Coronary artery (tissue), 2 donors: ENCODE measurements around the gene SLC35E1.
A peak's percentile ranks its signal among the peaks of the same experiment; 100 is the strongest.
"Not testable (repeated sequence)": the region's sequence is repeated elsewhere in the genome, so short reads cannot be mapped to it uniquely, and the experiment has no call there.

ENCODE experiments used
- DNase-seq: peaks from one replicate; pipeline ENCODE4 v3.0.0-alpha.2; 2017; ENCODE audit warnings: low spot score
- H3K27ac ChIP-seq, 2 donors: fragments of 200-600 bp; sonication (generic); one replicate each; pipeline ENCODE4 v1.5.1; 2016 to 2019
- H3K4me3 ChIP-seq: fragments of 200-600 bp; sonication (generic); 2 replicates; pipeline ENCODE4 v1.5.1; 2016; ENCODE audit warnings: mild to moderate bottlenecking, moderate library complexity
- TF ChIP-seq, protein P1 (sequence below): fragments of 200-600 bp; sonication (generic); IDR thresholded peaks from one replicate; pipeline ENCODE4 v1.5.1; 2019; ENCODE audit warnings: antibody characterized with exemption

SLC35E1 gene

GRCh38 chr19:16514383-16515019 is 57.7 kb downstream of the SLC35E1 start:
- TF ChIP-seq, protein P1, sequence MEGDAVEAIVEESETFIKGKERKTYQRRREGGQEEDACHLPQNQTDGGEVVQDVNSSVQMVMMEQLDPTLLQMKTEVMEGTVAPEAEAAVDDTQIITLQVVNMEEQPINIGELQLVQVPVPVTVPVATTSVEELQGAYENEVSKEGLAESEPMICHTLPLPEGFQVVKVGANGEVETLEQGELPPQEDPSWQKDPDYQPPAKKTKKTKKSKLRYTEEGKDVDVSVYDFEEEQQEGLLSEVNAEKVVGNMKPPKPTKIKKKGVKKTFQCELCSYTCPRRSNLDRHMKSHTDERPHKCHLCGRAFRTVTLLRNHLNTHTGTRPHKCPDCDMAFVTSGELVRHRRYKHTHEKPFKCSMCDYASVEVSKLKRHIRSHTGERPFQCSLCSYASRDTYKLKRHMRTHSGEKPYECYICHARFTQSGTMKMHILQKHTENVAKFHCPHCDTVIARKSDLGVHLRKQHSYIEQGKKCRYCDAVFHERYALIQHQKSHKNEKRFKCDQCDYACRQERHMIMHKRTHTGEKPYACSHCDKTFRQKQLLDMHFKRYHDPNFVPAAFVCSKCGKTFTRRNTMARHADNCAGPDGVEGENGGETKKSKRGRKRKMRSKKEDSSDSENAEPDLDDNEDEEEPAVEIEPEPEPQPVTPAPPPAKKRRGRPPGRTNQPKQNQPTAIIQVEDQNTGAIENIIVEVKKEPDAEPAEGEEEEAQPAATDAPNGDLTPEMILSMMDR, result no peak
- DNase-seq, result no peak

DNA sequence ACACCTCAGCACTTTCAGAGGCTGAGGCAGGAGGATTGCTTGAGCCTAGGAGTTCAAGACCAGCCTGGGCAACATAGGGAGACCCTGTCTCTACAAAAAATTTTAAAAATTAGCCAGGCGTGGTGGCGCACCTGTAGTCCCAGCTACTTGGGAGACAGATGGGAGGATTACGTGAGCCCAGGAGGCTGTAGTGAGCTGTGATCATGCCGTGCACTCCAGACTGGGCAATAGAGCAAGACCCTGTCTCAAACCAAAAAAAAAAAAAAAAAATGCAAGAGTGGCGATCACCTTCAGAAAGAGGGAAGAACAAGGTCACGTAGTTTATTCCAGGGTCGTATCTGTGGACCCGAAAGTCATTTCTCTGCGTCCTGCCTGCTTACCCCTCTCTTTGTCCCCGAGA is 59.6 kb downstream of the SLC35E1 start:
- H3K4me3 ChIP-seq, H3K27ac ChIP-seq, DNase-seq: not testable (repeated sequence)

More at GRCh38 chr19:16514383-16515019, 57.7 kb downstream of the SLC35E1 start:
- no peak overlapping the region for H3K27ac ChIP-seq
- no peak overlapping the region for H3K4me3 ChIP-seq

DNA sequence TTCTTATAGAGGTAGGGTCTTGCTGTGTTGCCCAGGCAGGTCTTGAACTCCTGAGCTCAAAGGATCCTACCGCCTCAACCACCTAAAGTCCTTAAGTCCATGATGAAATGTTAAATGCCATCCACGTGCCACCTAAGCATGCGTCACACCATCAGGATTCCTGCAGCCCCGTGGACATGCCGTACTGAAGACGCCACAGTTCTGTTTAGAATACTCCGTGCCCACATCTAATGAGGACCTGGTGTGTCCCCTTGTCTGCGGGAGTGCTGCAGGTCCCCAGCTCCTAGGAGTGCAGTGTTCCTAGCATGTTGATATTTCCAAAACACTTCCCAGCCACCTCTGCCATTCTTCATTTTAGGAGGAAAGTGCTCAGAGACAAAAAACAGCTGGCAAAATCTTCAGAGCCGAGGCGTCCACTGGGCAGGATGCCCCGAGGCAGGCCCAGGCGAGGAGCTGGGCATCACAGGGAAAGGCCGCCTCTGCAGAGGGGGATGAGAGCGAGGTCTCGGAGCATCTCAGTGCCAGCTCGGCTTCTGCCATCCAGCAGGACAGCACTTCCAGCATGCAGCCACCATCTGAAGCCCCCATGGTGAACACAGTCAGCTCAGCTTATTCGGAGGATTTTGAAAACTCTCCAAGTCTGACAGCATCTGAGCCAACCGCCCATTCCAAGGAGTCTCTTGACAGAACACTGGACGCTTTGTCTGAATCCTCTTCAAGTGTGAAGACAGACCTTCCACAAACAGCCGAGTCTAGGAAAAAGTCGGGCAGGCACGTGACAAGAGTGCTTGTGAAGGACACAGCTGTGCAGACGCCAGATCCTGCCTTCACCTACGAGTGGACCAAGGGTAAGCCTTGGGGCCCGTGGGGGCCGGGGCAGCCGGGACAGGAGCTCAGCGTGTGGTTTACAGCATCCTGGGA is 62.8 kb downstream of the SLC35E1 start:
- Histone ChIP-seq H3K27ac (peak overlapping the region in 1 of 2 donors; percentile 45), H3K4me3 (no peak overlapping the region)

GRCh38 chr19:16508546-16508945 is 63.7 kb downstream of the SLC35E1 start:
- DNase-seq, result no peak
- TF ChIP-seq, protein P1, result no peak
- no peak overlapping the region for H3K4me3 ChIP-seq
- no peak overlapping the region for H3K27ac ChIP-seq

More for the DNA sequence above, 62.8 kb downstream of the SLC35E1 start:
- TF ChIP-seq, protein P1, result no peak
- DNase-seq, result no peak

GRCh38 chr19:16506961-16507360 is 65.3 kb downstream of the SLC35E1 start:
- DNase-seq, result no peak
- TF ChIP-seq, protein P1, result no peak
- H3K4me3 ChIP-seq, result no peak overlapping the region
- H3K27ac ChIP-seq, result no peak overlapping the region

- H3K27ac ChIP-seq, result not testable (repeated sequence)
Measured at GRCh38 chr19:16506161-16506560, 66.1 kb downstream of the SLC35E1 start.

GRCh38 chr19:16504271-16504670 is 67.9 kb downstream of the SLC35E1 start:
- Histone ChIP-seq H3K4me3 (no peak overlapping the region), H3K27ac (no peak overlapping the region)
- no peak for DNase-seq
- TF ChIP-seq, protein P1, result no peak

More at GRCh38 chr19:16506161-16506560, 66.1 kb downstream of the SLC35E1 start:
- DNase-seq, H3K4me3 ChIP-seq: not testable (repeated sequence)
